Upper lobe of left lung (tissue), 4 donors: ENCODE data around the gene DMBT1.

Experiments used
- CTCF ChIP-seq, 6 experiments: fragments of 450-650 bp in 4 of 6; fragments of 200-600 bp in 2 of 6; sonication (generic) in 2 of 6; IDR thresholded peaks; one replicate each; pipeline ENCODE4 v1.5.1; 2016 to 2019; ENCODE audit warnings: antibody characterized with exemption in 6 of 6
- POLR2A ChIP-seq, 4 donors: fragments of 450-650 bp; IDR thresholded peaks; one replicate each; pipeline ENCODE4 v1.5.1; 2016 to 2017; ENCODE audit warnings: antibody characterized with exemption in 4 of 4, mild to moderate bottlenecking in 2 of 4
- POLR2AphosphoS5 ChIP-seq, 2 donors: sonication (generic); formaldehyde crosslinking; IDR thresholded peaks; one replicate each; pipeline ENCODE4 v1.5.1; 2017; ENCODE audit warnings: antibody characterized with exemption in 2 of 2

GRCh38 chr10:122515022-122515424, 45.5 kb upstream of the DMBT1 start:
- TF ChIP-seq CTCF (IDR thresholded peaks at IDR 0.05) (no peak), POLR2A (IDR thresholded peaks at IDR 0.05) (no peak), POLR2AphosphoS5 (IDR thresholded peaks at IDR 0.05) (no peak)
